LoVo (cell line): ENCODE results near the gene SLFNL1.
A peak's percentile ranks its signal among the peaks of the same experiment; 100 is the strongest.

Experiments
- DNase-seq: peaks from one replicate; pipeline ENCODE4 v3.0.0-alpha.2; 2016; ENCODE audit warnings: low spot score

The SLFNL1 gene

GRCh38 chr1:41020109-41020576 lies 1.4 kb downstream of the SLFNL1 start:
- DNase-seq, result no peak

- DNase-seq, result no peak
Observed at GRCh38 chr1:41019353-41019745, 2.2 kb downstream of the SLFNL1 start.

GRCh38 chr1:41018018-41018410 lies 3.5 kb downstream of the SLFNL1 start:
- no peak for DNase-seq

DNA sequence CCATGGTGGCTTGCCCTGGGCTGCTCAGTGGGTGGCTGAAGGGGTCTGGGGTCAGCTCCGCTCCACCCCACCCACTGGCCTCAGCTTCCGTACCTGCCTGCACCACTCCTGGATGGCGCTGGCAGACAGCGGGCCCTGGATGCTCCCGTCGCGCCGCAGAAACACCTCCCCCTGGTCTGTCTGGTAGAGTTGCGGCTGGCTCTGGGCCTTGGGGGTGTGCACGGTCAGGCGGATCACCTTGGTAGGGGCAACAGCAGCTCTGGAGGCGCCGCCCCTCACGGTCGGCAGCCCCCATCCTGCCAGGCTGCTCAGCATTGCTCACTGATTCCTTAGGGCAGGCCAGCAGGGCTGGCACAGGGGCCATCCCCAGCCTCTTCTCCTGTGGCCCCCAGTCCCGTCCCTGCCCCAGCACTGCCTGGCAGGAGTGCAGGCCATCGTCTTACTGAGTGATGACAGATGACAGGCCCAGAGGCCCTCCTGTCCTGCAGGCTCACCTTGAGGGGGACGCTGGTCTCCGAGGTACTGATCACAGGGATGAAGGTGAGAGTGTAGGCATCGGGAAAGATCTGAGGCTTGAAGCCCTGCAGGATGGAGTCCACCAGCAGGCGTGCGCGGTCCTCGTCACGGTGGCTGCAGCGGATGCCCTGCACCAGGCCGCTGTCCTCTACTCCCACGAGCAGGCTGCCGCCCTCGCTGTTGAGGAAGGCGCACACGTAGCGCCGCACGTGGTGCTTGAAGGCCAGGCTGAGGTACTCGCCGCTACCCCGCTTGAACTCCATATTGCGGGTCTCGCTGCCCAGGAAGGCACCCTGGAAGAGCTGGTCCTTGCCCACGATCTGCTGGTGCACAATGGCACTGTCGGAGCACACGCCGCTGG lies 4.1 kb downstream of the SLFNL1 start:
- no peak for DNase-seq

DNA sequence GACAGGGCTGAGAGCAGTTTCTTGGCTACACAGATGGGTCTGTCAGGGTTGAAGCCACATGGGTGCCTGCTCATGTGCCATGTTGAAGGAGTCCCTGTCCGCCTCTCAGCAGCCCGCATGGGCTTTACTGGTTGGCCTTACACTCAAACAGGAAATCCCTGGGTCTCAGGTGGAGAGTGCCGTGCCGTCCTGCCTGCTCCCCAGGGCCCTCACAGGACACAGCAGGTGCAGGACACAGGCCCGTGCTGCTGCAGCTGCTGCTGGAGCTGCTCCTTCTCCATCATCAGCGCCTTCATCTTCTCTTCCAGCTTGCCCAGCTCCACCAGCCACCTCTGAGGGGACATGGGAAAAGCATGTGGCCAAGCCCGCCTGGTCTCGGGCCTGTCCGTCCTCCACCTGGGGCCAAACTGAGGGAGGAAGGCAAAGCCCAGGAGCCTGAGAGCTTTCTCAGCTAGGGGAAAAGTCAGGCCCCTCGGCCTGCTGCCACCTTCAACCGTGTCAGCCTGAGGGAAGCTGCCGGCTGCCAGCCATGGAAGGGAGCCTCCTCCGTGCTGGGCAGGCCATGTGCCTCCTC lies 5.5 kb downstream of the SLFNL1 start:
- DNase-seq, result no peak

DNA sequence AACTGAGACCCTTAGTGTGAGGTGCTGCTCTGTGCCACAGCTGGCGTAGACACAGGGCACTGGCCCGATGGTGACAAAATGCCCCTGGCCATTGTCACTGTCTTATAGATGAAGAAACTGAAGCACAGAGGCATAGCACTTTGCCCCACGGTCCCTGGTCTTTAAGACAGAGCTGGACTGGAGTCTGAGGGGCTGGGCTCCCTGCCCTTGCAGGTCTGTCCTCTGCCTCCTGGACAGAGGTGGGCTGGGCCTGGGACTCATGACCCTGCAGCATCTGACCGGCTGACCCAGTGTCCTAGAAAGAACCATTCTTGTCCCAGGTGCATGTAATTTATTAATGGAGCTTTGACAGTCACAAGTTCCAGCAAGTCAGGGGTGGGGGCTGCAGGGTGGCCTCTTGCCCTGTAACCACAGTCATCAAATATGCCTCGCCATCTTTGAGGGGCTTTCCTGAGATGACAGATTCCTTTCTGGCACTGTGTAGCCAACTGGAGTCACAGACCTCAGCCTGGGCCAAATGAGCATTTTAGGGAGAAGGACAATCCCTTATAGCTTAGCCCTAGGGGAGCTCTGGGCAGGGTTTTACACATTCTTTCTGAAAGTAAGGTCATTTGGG lies 6.1 kb downstream of the SLFNL1 start:
- DNase-seq, result no peak

GRCh38 chr1:41014871-41015270 lies 6.7 kb downstream of the SLFNL1 start:
- no peak for DNase-seq

DNA sequence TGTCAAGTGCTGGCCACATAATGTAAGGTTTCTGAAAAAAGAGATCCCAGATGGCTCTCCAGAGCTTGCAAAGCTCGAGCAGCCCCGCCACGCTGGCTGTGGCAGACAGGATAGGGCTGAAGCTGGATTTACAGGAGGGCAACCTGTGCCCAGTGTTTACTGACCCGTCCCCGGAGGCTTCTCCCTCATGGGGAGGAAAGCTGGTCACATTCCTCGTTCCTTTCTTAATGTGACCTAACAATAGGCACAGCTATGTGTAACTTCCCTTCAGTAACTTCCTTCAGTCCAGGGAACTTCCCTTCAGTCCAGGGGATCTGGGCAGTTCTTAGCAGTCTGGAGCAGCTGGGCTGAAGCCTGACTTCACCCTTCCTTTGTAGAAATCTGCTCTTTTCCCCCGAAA lies 7.7 kb downstream of the SLFNL1 start:
- DNase-seq, result no peak

GRCh38 chr1:41013024-41013423 lies 8.5 kb downstream of the SLFNL1 start:
- no peak for DNase-seq

- no peak for DNase-seq
Observed at GRCh38 chr1:41010345-41010744, 11.2 kb downstream of the SLFNL1 start.

DNA sequence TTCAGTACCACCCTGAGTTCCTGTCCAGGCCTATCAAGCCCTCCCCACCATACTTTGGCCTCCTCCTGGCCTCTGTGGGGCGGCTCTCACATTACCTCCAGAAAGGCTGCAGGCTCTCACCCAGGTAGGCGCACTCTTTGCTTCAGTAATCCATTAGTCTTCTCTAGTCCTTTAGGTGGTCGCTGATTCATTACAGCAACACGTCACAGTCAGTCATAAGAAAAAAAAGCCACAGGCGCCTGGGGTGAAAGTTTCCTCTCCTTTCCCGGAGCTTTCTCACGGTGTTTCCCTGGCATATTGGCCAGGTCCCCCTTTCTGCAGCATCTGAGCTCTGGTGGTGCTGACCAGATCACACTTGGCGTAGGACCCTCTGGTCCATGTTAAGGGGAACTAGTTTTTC lies 12.1 kb downstream of the SLFNL1 start:
- DNase-seq, result no peak

- no peak for DNase-seq
Observed at GRCh38 chr1:41006942-41007865, 14.3 kb downstream of the SLFNL1 start.

GRCh38 chr1:41005876-41006275 lies 15.6 kb downstream of the SLFNL1 start:
- DNase-seq, result no peak

- peak; percentile 82 for DNase-seq
Observed at GRCh38 chr1:41003640-41004220, 17.8 kb downstream of the SLFNL1 start.

DNA sequence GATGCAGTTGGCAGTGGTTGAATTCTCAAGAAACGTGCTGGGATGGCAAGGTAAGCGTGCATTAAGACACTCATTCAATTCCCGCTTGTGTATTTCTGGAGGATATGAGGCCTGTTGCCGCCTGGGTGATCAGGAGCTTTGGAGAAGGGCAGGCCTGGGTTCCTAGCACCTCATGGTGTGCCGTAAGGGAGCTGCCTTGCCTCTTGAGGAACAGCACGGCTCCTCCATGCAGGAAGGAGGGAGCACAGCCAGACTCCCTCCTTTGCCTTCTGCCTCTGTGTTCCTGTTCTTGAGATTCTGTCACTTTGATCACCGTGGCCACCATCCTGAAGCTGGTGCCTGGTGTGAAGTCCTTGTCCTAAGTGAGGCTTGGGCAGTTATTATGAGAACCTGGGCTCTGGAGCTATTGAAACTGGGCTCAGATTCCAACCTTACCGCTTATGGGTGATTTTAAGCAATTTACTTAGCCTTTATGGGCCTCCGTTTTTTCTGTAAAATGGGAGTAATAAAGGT lies 18.3 kb downstream of the SLFNL1 start:
- no peak for DNase-seq

- no peak for DNase-seq
Observed at GRCh38 chr1:40998668-40999067, 22.9 kb downstream of the SLFNL1 start.

DNA sequence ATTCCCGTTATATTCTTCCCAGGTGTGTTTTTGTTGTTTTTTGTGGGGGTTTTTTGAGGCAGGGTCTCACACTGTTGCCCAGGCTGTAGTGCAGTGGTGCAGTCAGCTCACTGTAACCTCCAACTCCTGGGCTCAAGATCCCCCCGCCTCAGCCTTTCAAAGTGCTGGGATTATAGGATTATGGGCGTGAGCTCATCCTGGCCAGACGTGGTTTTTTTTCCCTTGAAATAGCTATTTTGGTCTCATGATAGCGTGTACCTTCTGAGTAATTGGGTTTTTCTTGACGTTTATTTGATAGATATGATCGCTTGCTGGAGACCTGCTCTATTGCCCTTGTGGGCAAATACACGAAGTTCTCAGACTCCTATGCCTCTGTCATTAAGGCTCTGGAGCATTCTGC lies 24.4 kb downstream of the SLFNL1 start:
- DNase-seq, result no peak

DNA sequence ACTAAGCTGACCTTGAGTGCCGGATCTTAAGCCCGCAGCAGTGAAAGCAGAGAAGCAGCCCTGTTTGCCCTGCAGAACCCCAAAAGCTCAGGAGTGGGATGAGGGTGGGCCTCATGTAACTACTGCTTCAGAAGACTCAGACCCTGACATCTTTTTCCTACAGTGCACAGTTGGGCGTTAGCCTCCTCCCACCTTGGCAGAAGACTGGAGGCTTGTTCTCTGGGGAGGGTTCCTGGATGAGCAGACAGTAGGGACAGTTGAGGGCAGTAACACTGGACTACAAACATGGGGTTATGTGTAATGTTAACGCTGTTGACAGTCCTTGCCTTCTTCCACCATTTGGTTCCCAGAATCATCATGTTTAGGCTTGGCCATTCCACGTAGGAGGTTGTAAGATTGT lies 32.5 kb downstream of the SLFNL1 start:
- no peak for DNase-seq

- DNase-seq, result no peak
Observed at GRCh38 chr1:40988280-40988679, 33.2 kb downstream of the SLFNL1 start.

DNA sequence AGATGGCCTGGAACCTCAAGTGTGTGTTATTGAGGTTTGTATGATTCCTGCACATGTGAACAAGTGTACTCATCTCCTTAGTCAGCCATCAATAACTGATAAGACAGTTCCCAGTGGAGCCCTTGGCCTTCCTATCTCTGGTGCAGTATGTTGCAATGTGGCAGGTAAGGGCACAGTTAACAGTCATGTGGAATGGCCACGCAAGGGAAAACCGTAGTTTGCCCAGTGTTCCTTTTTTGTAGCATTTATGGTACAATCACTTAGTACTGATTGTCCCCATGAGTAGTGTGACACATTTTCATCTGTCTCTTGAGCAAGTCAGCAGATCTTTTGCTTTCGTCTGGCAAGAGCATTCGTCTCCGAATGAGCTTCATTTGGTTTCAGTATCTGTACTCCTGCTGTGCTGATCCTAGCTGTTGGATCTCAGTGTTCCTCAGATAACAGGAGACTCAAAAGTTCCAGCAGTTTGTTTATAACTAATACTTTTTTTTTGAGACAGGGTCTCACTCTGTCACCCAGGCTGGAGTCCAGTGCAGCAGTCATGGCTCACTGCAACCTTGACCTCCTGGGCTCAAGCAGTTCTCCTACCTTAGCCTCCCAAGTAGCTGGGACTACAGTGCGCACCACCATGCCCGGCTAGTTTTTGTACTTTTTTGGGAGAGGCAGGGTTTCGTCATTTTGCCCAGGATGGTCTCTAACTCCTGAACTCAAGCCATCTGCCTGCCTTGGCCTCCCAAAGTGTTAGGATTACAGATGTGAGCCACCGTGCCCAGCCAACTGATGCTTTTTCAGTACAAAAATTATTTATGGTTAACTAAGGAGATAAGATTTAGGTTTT lies 33.9 kb downstream of the SLFNL1 start:
- DNase-seq, result no peak

GRCh38 chr1:40986956-40987355 lies 34.6 kb downstream of the SLFNL1 start:
- no peak for DNase-seq
